Spleen (tissue), 11 donors: ENCODE data around the gene AKT2. TPM values are rescaled to one million over a fixed set of nuclear protein-coding genes. Genes with fewer than 3 reads are reported as not detected.

Experiments used
- DNase-seq: peaks from one replicate; pipeline ENCODE4 v3.0.0-alpha.2; 2020
- H3K27ac ChIP-seq, 8 donors: fragments of 200-600 bp; sonication (generic) in 7 of 8; 1 replicate in 4 of 8; 2 replicates in 4 of 8; pipeline versions ENCODE4 v1.5.0 to v1.8.0; 2016 to 2021; ENCODE audit warnings: inconsistent platforms in 4 of 8, mild to moderate bottlenecking in 4 of 8, moderate library complexity in 1 of 8
- H3K27me3 ChIP-seq, 7 donors: fragments of 200-600 bp; sonication (generic) in 6 of 7; replicated peaks in 1 of 7; 1 replicate in 4 of 7; 2 replicates in 3 of 7; pipeline versions ENCODE4 v1.5.0 to v1.8.0; 2016 to 2021; ENCODE audit warnings: inconsistent platforms in 3 of 7, mild to moderate bottlenecking in 1 of 7
- H3K36me3 ChIP-seq, 6 donors: fragments of 200-600 bp; sonication (generic) in 5 of 6; 1 replicate in 4 of 6; 2 replicates in 2 of 6; pipeline versions ENCODE4 v1.5.0 to v1.8.0; 2016 to 2021; ENCODE audit warnings: inconsistent platforms in 2 of 6
- H3K4me1 ChIP-seq, 6 donors: fragments of 200-600 bp; sonication (generic) in 5 of 6; 1 replicate in 3 of 6; 2 replicates in 3 of 6; pipeline versions ENCODE4 v1.5.0 to v1.8.0; 2016 to 2021; ENCODE audit warnings: inconsistent platforms in 3 of 6
- H3K4me3 ChIP-seq, 8 donors: fragments of 200-600 bp; sonication (generic) in 7 of 8; 1 replicate in 4 of 8; 2 replicates in 4 of 8; pipeline versions ENCODE4 v1.5.0 to v1.8.0; 2016 to 2021; ENCODE audit warnings: inconsistent platforms in 4 of 8, mild to moderate bottlenecking in 4 of 8, moderate library complexity in 2 of 8
- H3K9me3 ChIP-seq, 8 donors: fragments of 200-600 bp; sonication (generic) in 7 of 8; 1 replicate in 4 of 8; 2 replicates in 4 of 8; pipeline versions ENCODE4 v1.5.0 to v1.8.0; 2016 to 2021; ENCODE audit warnings: inconsistent platforms in 4 of 8
- CTCF ChIP-seq, 11 experiments: fragments of 200-600 bp in 7 of 11; fragments of 450-650 bp in 4 of 11; sonication (generic) in 4 of 11; IDR thresholded peaks in 8 of 11; conservative IDR thresholded peaks in 3 of 11; 1 replicate in 7 of 11; 2 replicates in 4 of 11; pipeline versions ENCODE4 v1.4.0 to v1.8.0; 2016 to 2021; ENCODE audit warnings: antibody characterized with exemption in 11 of 11, inconsistent platforms in 4 of 11, mild to moderate bottlenecking in 1 of 11
- POLR2A ChIP-seq, 3 donors: fragments of 450-650 bp; IDR thresholded peaks; one replicate each; pipeline ENCODE4 v1.5.1; 2017; ENCODE audit warnings: antibody characterized with exemption in 3 of 3, mild to moderate bottlenecking in 1 of 3
- POLR2AphosphoS5 ChIP-seq, 3 donors: sonication (generic); formaldehyde crosslinking; IDR thresholded peaks; one replicate each; pipeline ENCODE4 v1.5.1; 2017; ENCODE audit warnings: antibody characterized with exemption in 3 of 3
- WGBS, 5 donors: extraction: QIAGEN DNeasy Blood & Tissue Kit in 3 of 5; methylation state at CpG; one replicate each; pipeline versions ENCODE4 v1.1.5 to v1.1.7; 2013 to 2018; 5-methylcytosine and 5-hydroxymethylcytosine counted together
- intact Hi-C: fragments of 100-400 bp; cut with DNase I; formaldehyde crosslinking; loops from one replicate; pipeline ENCODE4 v1.15.0; 2023; ENCODE audit warnings: low total_unique reads
- polyA plus RNA-seq, 3 donors: library from polyadenylated mRNA; stranded (reverse); fragments of 200-250 nt; gene quantifications; one replicate each; pipeline ENCODE4 v1.2.1, GENCODE V29; 2013
- total RNA-seq, 7 donors: library from RNA; depleted of rRNA in 3 of 7; stranded (reverse); fragments of >200 nt in 3 of 7; fragmentation: NEBNext Ultra II Directional in 4 of 7; extraction: Animal tissue kit (Norgen Biotek cat#: 25700) in 4 of 7; gene quantifications; one replicate each; pipeline versions ENCODE4 v1.1.0 to v1.2.1, GENCODE V29; 2016 to 2021
- donor health status: healthy with polysubstance abuse.
- donor health status: DM: no; HTN: no; CAD: no; lungs with moderate emphysema.
- donor health status: DM: no; HTN: no; CAD: no.
- donor health status: Bipolar disorder and iron deficiency.
- donor health status: healthy.
- donor health status: DM: no; HTN: no; CAD: no.
- donor health status: DM: yes; HTN: yes; CAD: no.

The AKT2 gene
- total and polyA plus RNA-seq, 10 donors, result 28.8 to 134 (median 98.9) TPM

DNA sequence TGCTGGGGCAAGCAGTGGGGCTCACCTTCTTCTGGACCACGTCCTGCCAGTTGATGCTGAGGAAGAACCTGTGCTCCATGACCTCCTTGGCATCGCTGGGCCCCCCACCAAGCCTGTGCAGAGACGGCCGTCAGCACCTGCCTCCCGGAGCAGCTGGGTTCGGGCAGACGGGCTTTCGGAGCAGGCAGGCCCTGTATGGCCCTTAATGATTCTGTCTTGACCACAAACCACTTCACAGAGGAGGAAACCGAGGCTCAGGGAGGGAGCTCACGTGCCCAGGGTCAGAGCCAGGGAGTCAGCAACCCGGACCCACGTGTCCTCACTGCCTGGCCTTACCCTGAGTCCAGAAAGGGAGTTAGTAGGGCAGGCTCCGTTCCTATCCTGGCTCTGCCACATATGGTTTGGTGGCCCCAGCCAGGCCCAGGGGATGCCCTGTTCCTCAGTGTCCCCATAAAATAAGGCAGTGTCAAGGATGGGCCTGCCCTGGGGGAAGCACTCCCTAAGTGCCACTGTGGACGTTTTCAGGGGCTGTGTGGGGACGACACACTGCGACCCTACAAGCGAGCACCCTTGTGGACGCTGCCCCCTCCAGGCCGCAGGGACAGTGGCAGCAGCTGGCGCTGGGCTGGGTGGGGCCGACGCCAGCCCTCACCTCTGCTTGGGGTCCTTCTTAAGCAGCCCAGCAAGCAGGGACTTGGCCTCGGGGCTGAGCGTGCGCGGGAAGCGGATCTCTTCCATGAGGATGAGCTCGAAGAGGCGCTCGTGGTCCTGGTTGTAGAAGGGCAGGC, 49.7 kb downstream of the AKT2 start:
- peaks cover 0 to 85% (median 74%) of the 10 kb centered on the region in 6 donors for H3K36me3 ChIP-seq

DNA sequence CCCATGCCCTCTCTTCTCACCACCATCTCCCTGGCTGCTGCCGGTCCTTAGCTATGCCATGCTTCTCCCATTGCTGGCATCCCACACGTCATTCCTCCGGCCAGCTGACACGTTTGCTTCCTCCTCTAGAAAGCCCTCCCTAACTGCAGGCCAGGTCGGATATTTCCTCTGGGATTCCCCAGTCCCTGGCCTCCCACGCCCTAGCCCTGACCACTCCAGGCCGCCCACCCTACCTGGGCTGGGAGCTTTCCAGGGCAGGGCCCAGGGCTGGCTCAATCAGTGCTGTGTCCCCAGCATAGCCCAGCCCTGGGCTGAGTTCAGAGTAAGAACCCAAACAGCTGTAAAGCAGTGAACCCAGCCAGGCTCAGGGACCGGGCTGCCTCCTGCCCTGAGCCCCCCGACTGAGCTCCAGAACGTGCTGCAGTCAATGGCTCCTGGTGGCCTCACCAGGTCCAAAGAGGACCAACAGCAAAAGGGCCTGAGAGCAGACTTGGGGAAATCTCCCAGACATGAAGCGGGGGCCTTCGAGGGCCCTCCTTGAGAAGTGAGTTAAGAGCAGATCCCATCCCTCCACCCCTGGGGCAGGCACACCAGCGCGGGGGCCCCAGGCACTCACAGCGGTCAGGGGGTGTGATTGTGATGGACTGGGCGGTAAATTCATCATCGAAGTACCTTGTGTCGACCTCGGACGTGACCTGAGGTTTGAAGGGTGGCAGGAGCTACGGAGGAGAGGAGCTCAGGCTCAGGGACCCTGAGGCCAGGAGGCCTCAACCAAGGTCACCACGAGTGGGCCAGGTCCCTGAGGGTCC, 50.5 kb downstream of the AKT2 start:
- H3K27ac ChIP-seq, result no peak overlapping the region
- H3K27me3 ChIP-seq, result no peaks in the 10 kb centered on the region
- no peak overlapping the region for H3K4me3 ChIP-seq
- WGBS, 5 donors, result 85 to 91% (median 90%) methylated on average over 22 of the region's 22 CpGs
- H3K36me3 ChIP-seq, result peaks cover 0 to 77% (median 66%) of the 10 kb centered on the region in 6 donors
- TF ChIP-seq POLR2A (IDR thresholded peaks at IDR 0.05) (no peak), POLR2AphosphoS5 (IDR thresholded peaks at IDR 0.05) (peak in 1 of 3 donors; percentile 46)
- no peaks in the 10 kb centered on the region for H3K9me3 ChIP-seq
- intact Hi-C loops, result no loop called here
- DNase-seq, result no peak
- peaks cover 0 to 36% (median 16%) of the 10 kb centered on the region in 6 donors for H3K4me1 ChIP-seq

More for the DNA sequence above, 49.7 kb downstream of the AKT2 start:
- TF ChIP-seq CTCF (IDR thresholded peaks at IDR 0.05 in 8 of 11, conservative IDR thresholded peaks at IDR 0.05 in 3 of 11), result no peak
- no peak for TF ChIP-seq POLR2A (IDR thresholded peaks at IDR 0.05)
- TF ChIP-seq POLR2AphosphoS5 (IDR thresholded peaks at IDR 0.05), result peak in 1 of 3 donors; percentile 52
- intact Hi-C loops, result no loop called here
- DNase-seq, result no peak
- peaks cover 0 to 29% (median 15%) of the 10 kb centered on the region in 6 donors for H3K4me1 ChIP-seq
- H3K9me3 ChIP-seq, result no peaks in the 10 kb centered on the region
- WGBS, 5 donors, result 90 to 100% (median 93%) methylated on average over 10 to 30 of the region's 30 CpGs
- H3K27ac ChIP-seq, result no peak overlapping the region
- no peak overlapping the region for H3K4me3 ChIP-seq
- no peaks in the 10 kb centered on the region for H3K27me3 ChIP-seq

DNA sequence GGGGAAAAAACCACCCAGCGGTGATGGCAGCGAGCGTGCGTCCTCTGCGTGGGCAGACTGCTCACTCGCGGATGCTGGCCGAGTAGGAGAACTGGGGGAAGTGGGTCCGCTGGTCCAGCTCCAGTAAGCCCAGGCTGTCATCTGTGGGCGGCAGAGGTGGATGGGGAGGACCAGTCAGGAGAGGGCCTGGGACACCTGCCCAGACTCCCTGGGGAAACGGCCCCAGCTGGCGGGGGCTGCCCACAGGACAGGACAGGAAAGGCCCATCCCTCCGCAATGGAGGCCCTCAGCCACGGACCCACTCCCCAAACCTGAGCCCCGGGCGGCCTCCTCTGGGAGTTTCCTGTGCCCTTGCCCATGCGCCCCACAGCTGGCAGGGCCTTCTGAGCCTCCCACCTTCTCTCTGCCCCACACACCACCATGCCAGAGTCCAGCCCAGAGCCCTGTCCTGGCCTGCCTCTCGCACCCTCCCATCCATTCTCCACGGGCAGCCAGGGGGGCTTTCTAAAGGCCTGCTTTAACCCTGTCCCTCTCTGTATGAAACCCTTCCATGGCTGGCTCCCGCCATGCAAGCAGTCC, 51.2 kb downstream of the AKT2 start:
- intact Hi-C loops, result no loop called here
- H3K4me1 ChIP-seq, result peaks cover 0 to 36% (median 16%) of the 10 kb centered on the region in 6 donors
- peak overlapping the region in 1 of 8 donors; percentile 20 for H3K27ac ChIP-seq
- no peaks in the 10 kb centered on the region for H3K27me3 ChIP-seq
- 90 to 96% (median 94%) methylated on average over 14 to 20 of the region's 20 CpGs for WGBS, 5 donors
- H3K4me3 ChIP-seq, result no peak overlapping the region
- H3K9me3 ChIP-seq, result no peaks in the 10 kb centered on the region
- DNase-seq, result no peak
- TF ChIP-seq CTCF (IDR thresholded peaks at IDR 0.05 in 8 of 11, conservative IDR thresholded peaks at IDR 0.05 in 3 of 11), result no peak
- no peak for TF ChIP-seq POLR2A (IDR thresholded peaks at IDR 0.05)
- no peak for TF ChIP-seq POLR2AphosphoS5 (IDR thresholded peaks at IDR 0.05)
- H3K36me3 ChIP-seq, result peaks cover 0 to 69% (median 59%) of the 10 kb centered on the region in 6 donors

DNA sequence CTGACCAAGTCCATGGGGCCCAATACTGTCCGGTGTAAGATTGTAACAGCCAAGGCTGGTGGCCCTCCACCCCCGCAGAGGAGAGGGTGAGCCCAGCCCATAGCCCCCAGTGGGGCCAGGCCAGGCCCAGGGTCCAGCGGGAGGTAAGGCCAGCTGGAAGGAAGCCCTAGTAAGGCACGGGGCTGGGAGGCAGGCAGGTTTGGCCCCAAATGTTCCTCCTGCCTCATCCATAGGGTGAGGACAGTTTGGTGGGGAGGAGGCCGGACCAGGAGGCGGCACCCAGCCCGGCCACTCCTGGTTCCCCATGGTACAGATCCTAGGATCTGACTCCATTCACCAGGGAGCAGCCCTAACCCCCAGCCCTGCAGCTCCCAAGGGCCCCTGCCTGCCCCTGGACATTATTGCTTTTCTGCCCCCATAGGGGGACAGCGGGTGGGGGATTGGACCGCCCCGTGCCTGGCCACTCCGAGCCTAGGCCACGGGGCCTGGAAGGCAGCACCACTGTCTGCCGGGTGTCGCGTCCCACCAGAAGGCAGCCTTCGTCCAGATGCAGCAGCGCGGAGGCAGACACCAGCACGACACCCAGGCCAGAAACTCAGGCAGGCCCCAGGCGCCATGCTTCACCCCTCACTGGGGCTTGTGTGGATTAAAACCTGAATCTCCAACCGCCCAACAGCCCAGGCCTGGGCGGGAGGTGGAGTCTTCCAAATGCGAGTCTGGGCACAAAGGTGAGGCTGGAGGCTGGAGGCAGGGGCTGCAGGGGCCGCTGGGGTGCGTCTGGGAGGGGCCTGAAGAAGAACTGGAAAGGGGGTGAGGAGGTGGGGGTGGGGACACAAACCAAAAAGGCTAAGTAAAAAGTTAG, 52.0 kb downstream of the AKT2 start:
- H3K27ac ChIP-seq, result peak overlapping the region in 1 of 8 donors; percentile 63
- 93 to 100% (median 95%) methylated on average over 13 to 25 of the region's 25 CpGs for WGBS, 5 donors
- H3K9me3 ChIP-seq, result no peaks in the 10 kb centered on the region
- no peak overlapping the region for H3K4me3 ChIP-seq
- TF ChIP-seq POLR2A (IDR thresholded peaks at IDR 0.05) (no peak), POLR2AphosphoS5 (IDR thresholded peaks at IDR 0.05) (peak in 1 of 3 donors; percentile 36), CTCF (IDR thresholded peaks at IDR 0.05 in 8 of 11, conservative IDR thresholded peaks at IDR 0.05 in 3 of 11) (no peak)
- no peak for DNase-seq
- intact Hi-C loops, result no loop called here
- peaks cover 0 to 36% (median 16%) of the 10 kb centered on the region in 6 donors for H3K4me1 ChIP-seq
- peaks cover 0 to 62% (median 52%) of the 10 kb centered on the region in 6 donors for H3K36me3 ChIP-seq
- no peaks in the 10 kb centered on the region for H3K27me3 ChIP-seq
